SK-N-SH (cell line): ENCODE data around the gene ABLIM1. TPM values are rescaled to one million over a fixed set of nuclear protein-coding genes. Genes with fewer than 3 reads are reported as not detected.

ENCODE experiments used
- CTCF ChIA-PET: fragments of 300-600, 350-600 bp; formaldehyde crosslinking; extraction: SDS; loops from one replicate; lab custom pipeline; 2021; lab: Yijun Ruan, JAX
- POLR2A ChIA-PET: fragments of 350-600 bp; sonication (Branson Sonifier 250); formaldehyde crosslinking; extraction: SDS; loops from one replicate; lab custom pipeline; 2020; ENCODE audit warnings: antibody characterized with exemption, inconsistent platforms; lab: Yijun Ruan, JAX
- DNase-seq: peaks from one replicate; pipeline ENCODE4 v3.0.0; 2012
- H2AFZ ChIP-seq: fragments of 200-600 bp; sonication (generic); 2 replicates; pipeline ENCODE4 v1.8.1; 2016; ENCODE audit warnings: antibody characterized with exemption, mild to moderate bottlenecking, low read depth
- H3F3A ChIP-seq: fragments of 200-600 bp; sonication (generic); replicated peaks from 2 replicates; pipeline ENCODE3; 2016; ENCODE audit warnings: antibody characterized with exemption, mild to moderate bottlenecking; ENCODE audit not compliant: insufficient read depth
- H3K27ac ChIP-seq, 2 experiments: fragments of 200-500 bp in 1 of 2; fragments of 200-600 bp in 1 of 2; sonication (Bioruptor generic) in 1 of 2; sonication (generic), shearing (Covaris generic) in 1 of 2; 2 replicates each; pipeline versions ENCODE4 v1.5.1 to v1.6.1; 2014 to 2016; ENCODE audit warnings: low read depth in 2 of 2, inconsistent platforms in 1 of 2, low read length in 1 of 2, mild to moderate bottlenecking in 1 of 2, mixed read lengths in 1 of 2
- H3K27me3 ChIP-seq: fragments of 200-600 bp; sonication (generic), shearing (Covaris generic); 2 replicates; pipeline ENCODE4 v1.6.1; 2016; ENCODE audit warnings: mixed run types; ENCODE audit not compliant: insufficient read depth
- H3K36me3 ChIP-seq, 2 experiments: fragments of 200-500 bp in 1 of 2; fragments of 200-600 bp in 1 of 2; sonication (Bioruptor generic) in 1 of 2; sonication (generic) in 1 of 2; replicated peaks in 1 of 2; 2 replicates each; pipeline versions ENCODE3 to v1.5.1; 2014 to 2016; ENCODE audit warnings: low read length in 1 of 2, mild to moderate bottlenecking in 1 of 2; ENCODE audit not compliant: insufficient read depth in 2 of 2, control insufficient read depth in 1 of 2
- H3K4me1 ChIP-seq, 2 experiments: fragments of 200-500 bp in 1 of 2; fragments of 200-600 bp in 1 of 2; sonication (Bioruptor generic) in 1 of 2; sonication (generic), shearing (Covaris generic) in 1 of 2; 2 replicates each; pipeline versions ENCODE4 v1.5.1 to v1.6.1; 2014 to 2016; ENCODE audit warnings: low read depth in 1 of 2, low read length in 1 of 2, mixed run types in 1 of 2; ENCODE audit not compliant: insufficient read depth in 2 of 2, control insufficient read depth in 1 of 2
- H3K4me2 ChIP-seq: fragments of 200-600 bp; sonication (generic), shearing (Covaris generic); 2 replicates; pipeline ENCODE4 v1.6.1; 2017; ENCODE audit warnings: mixed run types
- H3K4me3 ChIP-seq, 2 experiments: fragments of 200-500 bp in 1 of 2; fragments of 200-600 bp in 1 of 2; sonication (Bioruptor generic) in 1 of 2; sonication (generic), shearing (Covaris generic) in 1 of 2; 2 replicates each; pipeline versions ENCODE4 v1.5.1 to v1.8.1; 2014 to 2016; ENCODE audit warnings: low read depth in 2 of 2, inconsistent platforms in 1 of 2, low read length in 1 of 2, mild to moderate bottlenecking in 1 of 2, mixed read lengths in 1 of 2, moderate library complexity in 1 of 2
- H3K79me2 ChIP-seq: fragments of 200-600 bp; sonication (generic); 2 replicates; pipeline ENCODE4 v1.8.1; 2017; ENCODE audit warnings: mild to moderate bottlenecking; ENCODE audit not compliant: insufficient read depth
- H3K9ac ChIP-seq: fragments of 200-600 bp; sonication (generic); 2 replicates; pipeline ENCODE4 v1.6.1; 2017; ENCODE audit warnings: mixed run types
- H3K9me2 ChIP-seq: fragments of 200-600 bp; sonication (generic); 2 replicates; pipeline ENCODE4 v1.6.1; 2017; ENCODE audit warnings: mixed run types
- H3K9me3 ChIP-seq: fragments of 200-600 bp; sonication (generic); 2 replicates; pipeline ENCODE4 v1.6.1; 2017; ENCODE audit warnings: mixed run types, mild to moderate bottlenecking, moderate library complexity
- H4K20me1 ChIP-seq: fragments of 200-600 bp; sonication (generic); 2 replicates; pipeline ENCODE4 v1.6.1; 2017; ENCODE audit warnings: mild to moderate bottlenecking, mixed run types; ENCODE audit not compliant: insufficient read depth
- ELF1 ChIP-seq: IDR thresholded peaks from 2 replicates; pipeline ENCODE4 v1.4.0; 2012
- EP300 ChIP-seq, 2 experiments: IDR thresholded peaks; 2 replicates each; pipeline versions ENCODE4 v1.4.0 to v1.6.1; 2012; ENCODE audit warnings: borderline replicate concordance in 1 of 2, low read depth in 1 of 2, low read length in 1 of 2
- FOSL2 ChIP-seq: IDR thresholded peaks from 2 replicates; pipeline ENCODE4 v1.4.0; 2012; ENCODE audit warnings: low read depth, mild to moderate bottlenecking, moderate library complexity, borderline replicate concordance
- GABPA ChIP-seq: IDR thresholded peaks from 2 replicates; pipeline ENCODE4 v1.4.0; 2012; ENCODE audit warnings: low read depth, mild to moderate bottlenecking
- JUND ChIP-seq: IDR thresholded peaks from 2 replicates; pipeline ENCODE4 v1.4.0; 2012
- NFIC ChIP-seq: IDR thresholded peaks from 2 replicates; pipeline ENCODE4 v1.4.0; 2012; ENCODE audit warnings: borderline replicate concordance
- RXRA ChIP-seq: IDR thresholded peaks from 2 replicates; pipeline ENCODE4 v1.4.0; 2012; ENCODE audit warnings: low read depth, mild to moderate bottlenecking, borderline replicate concordance
- TAF1 ChIP-seq: IDR thresholded peaks from 2 replicates; pipeline ENCODE4 v1.6.1; 2012; ENCODE audit warnings: low read depth, mild to moderate bottlenecking, low read length, moderate library complexity, borderline replicate concordance
- TEAD4 ChIP-seq: IDR thresholded peaks from 2 replicates; pipeline ENCODE4 v1.4.0; 2012; ENCODE audit warnings: mild to moderate bottlenecking, borderline replicate concordance; ENCODE audit not compliant: insufficient read depth
- USF1 ChIP-seq: IDR thresholded peaks from 2 replicates; pipeline ENCODE4 v1.4.0; 2012; ENCODE audit warnings: low read depth, borderline replicate concordance
- WGBS: methylation state at CpG from one replicate; pipeline ENCODE4 v1.1.6; 2017; ENCODE audit warnings: low lambda C conversion rate; 5-methylcytosine and 5-hydroxymethylcytosine counted together
- polyA plus RNA-seq, 3 experiments: library from polyadenylated mRNA; depleted of rRNA; stranded (reverse); fragments of >200 nt; gene quantifications; 2 replicates each; pipeline ENCODE4 v1.2.3, GENCODE V29; 2012
- TF ChIP-seq, protein P1 (sequence below): IDR thresholded peaks from 2 replicates; pipeline ENCODE4 v1.4.0; 2012; ENCODE audit warnings: low read depth, borderline replicate concordance
- TF ChIP-seq, protein P2 (sequence below): fragments of 200-600 bp; sonication (generic); IDR thresholded peaks from 2 replicates; pipeline ENCODE4 v1.6.1; 2017; ENCODE audit warnings: antibody characterized with exemption, mild to moderate bottlenecking, moderate library complexity
- TF ChIP-seq, protein P3 (sequence below): fragments of 150-350 bp; IDR thresholded peaks from 2 replicates; pipeline ENCODE4 v1.6.1; 2016; ENCODE audit warnings: mild to moderate bottlenecking, low read depth, low read length

The ABLIM1 gene
- polyA plus RNA-seq, 1 of the 3 experiments (the other 2 are of a cell fraction) = 16.1 TPM

DNA sequence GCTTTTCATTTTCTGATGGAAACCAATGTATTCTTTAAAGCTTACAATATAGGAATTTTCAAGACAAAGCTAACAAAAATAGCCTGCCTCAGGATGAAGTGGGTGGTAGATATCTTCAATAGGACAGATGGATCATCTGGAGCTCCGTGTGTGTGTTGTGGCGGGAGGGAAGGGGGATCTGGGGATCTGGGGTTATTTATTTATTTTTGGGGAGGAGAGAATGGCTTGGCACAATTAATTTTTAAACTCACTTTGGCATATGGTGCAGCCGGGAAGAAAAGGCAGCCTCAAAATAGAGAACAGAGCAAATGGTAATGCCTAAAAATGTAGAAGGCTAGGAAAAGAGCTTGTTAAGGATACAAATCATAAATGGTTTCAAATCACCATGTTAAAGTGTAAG is 11.6 kb upstream of the ABLIM1 start:
- POLR2A ChIA-PET = no interaction called here
- H3K4me3 ChIP-seq = no peak overlapping the region
- no peak for DNase-seq
- no peak overlapping the region for H2AFZ ChIP-seq
- H3K27ac ChIP-seq = no peak overlapping the region
- no peaks in the 10 kb centered on the region for H3K36me3 ChIP-seq
- no peaks in the 10 kb centered on the region for H4K20me1 ChIP-seq
- CTCF ChIA-PET = interaction anchor here (1.2 kb wide), 1 partner anchor 28 kb away, joined by 3 read pairs; no protein-coding TSS in a partner anchor
- H3K4me1 ChIP-seq = no peaks in the 10 kb centered on the region; a peak in 1 of 4 replicates
- 91% methylated on average over 3 of the region's 3 CpGs for WGBS
- no peaks in the 10 kb centered on the region for H3F3A ChIP-seq
- no peak overlapping the region for H3K4me2 ChIP-seq
- no peaks in the 10 kb centered on the region for H3K79me2 ChIP-seq
- H3K27me3 ChIP-seq = no peaks in the 10 kb centered on the region
- H3K9me3 ChIP-seq = no peaks in the 10 kb centered on the region
- no peaks in the 10 kb centered on the region for H3K9me2 ChIP-seq
- no peak overlapping the region for H3K9ac ChIP-seq
- TF ChIP-seq, protein P1, sequence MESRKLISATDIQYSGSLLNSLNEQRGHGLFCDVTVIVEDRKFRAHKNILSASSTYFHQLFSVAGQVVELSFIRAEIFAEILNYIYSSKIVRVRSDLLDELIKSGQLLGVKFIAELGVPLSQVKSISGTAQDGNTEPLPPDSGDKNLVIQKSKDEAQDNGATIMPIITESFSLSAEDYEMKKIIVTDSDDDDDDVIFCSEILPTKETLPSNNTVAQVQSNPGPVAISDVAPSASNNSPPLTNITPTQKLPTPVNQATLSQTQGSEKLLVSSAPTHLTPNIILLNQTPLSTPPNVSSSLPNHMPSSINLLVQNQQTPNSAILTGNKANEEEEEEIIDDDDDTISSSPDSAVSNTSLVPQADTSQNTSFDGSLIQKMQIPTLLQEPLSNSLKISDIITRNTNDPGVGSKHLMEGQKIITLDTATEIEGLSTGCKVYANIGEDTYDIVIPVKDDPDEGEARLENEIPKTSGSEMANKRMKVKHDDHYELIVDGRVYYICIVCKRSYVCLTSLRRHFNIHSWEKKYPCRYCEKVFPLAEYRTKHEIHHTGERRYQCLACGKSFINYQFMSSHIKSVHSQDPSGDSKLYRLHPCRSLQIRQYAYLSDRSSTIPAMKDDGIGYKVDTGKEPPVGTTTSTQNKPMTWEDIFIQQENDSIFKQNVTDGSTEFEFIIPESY = no peak
- TF ChIP-seq USF1 = no peak
- no peak for TF ChIP-seq EP300 (IDR thresholded peaks at IDR 0.05; ENCODE audit: borderline replicate concordance in 1 of 2, low read depth in 1 of 2, low read length in 1 of 2)
- TF ChIP-seq RXRA = no peak
- no peak for TF ChIP-seq ELF1
- TF ChIP-seq GABPA = no peak
- no peak for TF ChIP-seq TAF1
- no peak for TF ChIP-seq FOSL2
- TF ChIP-seq, protein P2, sequence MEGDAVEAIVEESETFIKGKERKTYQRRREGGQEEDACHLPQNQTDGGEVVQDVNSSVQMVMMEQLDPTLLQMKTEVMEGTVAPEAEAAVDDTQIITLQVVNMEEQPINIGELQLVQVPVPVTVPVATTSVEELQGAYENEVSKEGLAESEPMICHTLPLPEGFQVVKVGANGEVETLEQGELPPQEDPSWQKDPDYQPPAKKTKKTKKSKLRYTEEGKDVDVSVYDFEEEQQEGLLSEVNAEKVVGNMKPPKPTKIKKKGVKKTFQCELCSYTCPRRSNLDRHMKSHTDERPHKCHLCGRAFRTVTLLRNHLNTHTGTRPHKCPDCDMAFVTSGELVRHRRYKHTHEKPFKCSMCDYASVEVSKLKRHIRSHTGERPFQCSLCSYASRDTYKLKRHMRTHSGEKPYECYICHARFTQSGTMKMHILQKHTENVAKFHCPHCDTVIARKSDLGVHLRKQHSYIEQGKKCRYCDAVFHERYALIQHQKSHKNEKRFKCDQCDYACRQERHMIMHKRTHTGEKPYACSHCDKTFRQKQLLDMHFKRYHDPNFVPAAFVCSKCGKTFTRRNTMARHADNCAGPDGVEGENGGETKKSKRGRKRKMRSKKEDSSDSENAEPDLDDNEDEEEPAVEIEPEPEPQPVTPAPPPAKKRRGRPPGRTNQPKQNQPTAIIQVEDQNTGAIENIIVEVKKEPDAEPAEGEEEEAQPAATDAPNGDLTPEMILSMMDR = no peak
- TF ChIP-seq TEAD4 = no peak
- TF ChIP-seq, protein P3, sequence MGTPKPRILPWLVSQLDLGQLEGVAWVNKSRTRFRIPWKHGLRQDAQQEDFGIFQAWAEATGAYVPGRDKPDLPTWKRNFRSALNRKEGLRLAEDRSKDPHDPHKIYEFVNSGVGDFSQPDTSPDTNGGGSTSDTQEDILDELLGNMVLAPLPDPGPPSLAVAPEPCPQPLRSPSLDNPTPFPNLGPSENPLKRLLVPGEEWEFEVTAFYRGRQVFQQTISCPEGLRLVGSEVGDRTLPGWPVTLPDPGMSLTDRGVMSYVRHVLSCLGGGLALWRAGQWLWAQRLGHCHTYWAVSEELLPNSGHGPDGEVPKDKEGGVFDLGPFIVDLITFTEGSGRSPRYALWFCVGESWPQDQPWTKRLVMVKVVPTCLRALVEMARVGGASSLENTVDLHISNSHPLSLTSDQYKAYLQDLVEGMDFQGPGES = no peak
- no peak for TF ChIP-seq NFIC
- no peak for TF ChIP-seq JUND
